HG02642 (cell line): Measurements from ENCODE around the gene CALML6.

Source experiments
- ATAC-seq: cut with Tn5 transposase; IDR thresholded peaks from one replicate; pipeline ENCODE4 v1.9.1; 2021; ENCODE audit warnings: mild to moderate bottlenecking; ENCODE audit not compliant: unreplicated experiment, poor library complexity

The CALML6 gene

GRCh38 chr1:1960480-1961196 is 45.6 kb downstream of the CALML6 start:
- no peak for ATAC-seq

DNA sequence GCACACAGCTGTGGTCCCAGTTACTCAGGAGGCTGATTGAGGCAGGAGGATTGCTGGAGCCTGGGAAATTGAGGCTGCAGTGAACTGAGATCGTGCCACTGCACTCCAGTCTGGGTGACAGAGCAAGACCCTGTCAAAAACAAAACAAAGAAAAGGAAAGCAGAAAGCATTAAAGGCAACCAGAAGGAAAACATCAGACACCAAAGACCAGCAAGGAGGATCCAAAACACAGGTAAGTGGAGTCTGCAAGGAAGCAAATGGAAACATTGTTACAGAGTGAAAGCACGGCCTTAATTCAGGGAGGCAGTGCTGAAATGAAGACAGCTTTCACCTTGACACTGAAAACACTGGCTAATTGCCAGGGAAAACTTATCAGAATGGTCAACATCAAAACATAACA is 47.7 kb downstream of the CALML6 start:
- ATAC-seq: no peak

DNA sequence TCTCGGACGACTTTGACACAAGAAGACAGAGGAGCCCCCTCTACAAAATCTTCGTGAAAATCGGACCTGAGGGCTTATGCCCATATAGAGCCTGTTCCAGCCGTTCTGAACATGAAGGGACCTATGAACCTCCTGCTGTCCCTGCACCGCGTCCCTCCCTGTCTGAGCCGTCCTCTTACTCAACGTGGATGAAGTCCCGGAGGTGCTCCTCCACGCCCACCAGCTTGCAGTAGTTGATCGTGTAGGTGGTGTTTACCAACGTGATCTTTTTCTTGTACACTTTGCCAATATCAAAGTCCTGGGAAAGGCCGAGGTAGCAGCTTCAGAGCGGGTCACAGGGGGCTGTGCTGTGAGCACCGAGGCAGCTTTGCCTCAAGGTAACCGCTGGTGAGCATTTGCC is 48.5 kb downstream of the CALML6 start:
- ATAC-seq: no peak

- ATAC-seq: no peak
These were observed 49.8 kb downstream of the CALML6 start for GRCh38 chr1:1964811-1965210.

DNA sequence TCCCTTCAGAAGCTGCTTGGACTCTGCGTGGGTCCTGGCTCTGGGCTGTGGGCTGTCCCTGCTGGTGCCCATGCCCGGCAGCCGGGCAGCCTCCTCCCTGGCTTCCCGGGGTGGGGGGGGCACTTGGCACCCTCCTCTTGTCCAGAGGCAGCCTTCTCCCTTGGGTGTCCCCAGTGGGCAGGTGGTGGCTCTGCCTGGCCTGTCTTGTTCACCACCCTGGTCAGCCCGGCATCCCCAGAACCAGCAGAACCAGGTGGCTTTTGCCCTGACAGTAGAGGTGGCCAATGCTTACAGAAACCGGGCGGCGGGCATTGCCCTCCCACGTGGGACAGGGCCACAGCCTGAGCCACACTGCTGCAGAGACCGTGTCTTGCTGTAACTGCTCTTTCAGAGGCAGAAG is 50.5 kb downstream of the CALML6 start:
- no peak for ATAC-seq

- no peak for ATAC-seq
These were observed 51.1 kb downstream of the CALML6 start for GRCh38 chr1:1966071-1966740.
